ENCODE results near the gene TGM3.

The TGM3 gene

GRCh38 chr20:2350606-2351005 lies 54.8 kb downstream of the TGM3 start:
- FAIRE-seq (no peak), DNase-seq (ENCODE audit: insufficient read length, low spot score) (no peak)
- TF ChIP-seq POLR2A (IDR thresholded peaks at IDR 0.05; ENCODE audit: low read depth, low read length) = no peak

- FAIRE-seq (no peak), DNase-seq (ENCODE audit: insufficient read length, low spot score) (no peak)
- no peak for TF ChIP-seq POLR2A (IDR thresholded peaks at IDR 0.05; ENCODE audit: low read depth, low read length)
These were observed 57.4 kb downstream of the TGM3 start for GRCh38 chr20:2353231-2353630.

GRCh38 chr20:2357114-2357513 lies 61.3 kb downstream of the TGM3 start:
- TF ChIP-seq POLR2A (IDR thresholded peaks at IDR 0.05; ENCODE audit: low read depth, low read length) = no peak
- DNase-seq (ENCODE audit: insufficient read length, low spot score) (no peak), FAIRE-seq (no peak)

GRCh38 chr20:2358006-2358405 lies 62.2 kb downstream of the TGM3 start:
- no peak for TF ChIP-seq POLR2A (IDR thresholded peaks at IDR 0.05; ENCODE audit: low read depth, low read length)
- FAIRE-seq (no peak), DNase-seq (ENCODE audit: insufficient read length, low spot score) (no peak)

DNA sequence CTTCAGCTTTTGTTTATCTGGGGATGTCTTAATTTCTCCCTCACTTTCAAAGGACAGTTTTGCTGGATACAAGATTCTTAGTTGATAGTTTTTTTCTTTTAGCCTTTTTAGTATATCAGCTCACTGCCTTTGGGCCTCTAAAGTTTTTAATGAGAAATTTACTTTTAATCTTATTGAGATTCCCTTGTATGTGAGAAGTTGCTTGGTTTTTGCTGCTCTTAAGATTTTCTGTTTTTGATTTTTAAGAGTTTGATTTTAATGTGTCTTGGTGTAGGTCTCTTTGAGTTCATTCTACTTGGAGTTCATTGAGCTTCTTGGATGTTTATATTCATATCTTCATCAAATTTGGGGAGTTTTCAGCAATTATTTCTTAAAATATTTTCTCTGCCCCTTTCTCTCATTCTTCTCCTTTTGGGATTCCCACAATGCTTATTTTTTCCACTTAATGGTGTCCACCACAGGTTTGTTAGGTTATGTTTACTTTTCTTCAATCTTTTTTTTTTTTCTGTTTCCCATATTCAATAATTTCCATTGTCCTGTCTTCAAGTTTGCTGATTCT lies 65.3 kb downstream of the TGM3 start:
- FAIRE-seq (no peak), DNase-seq (ENCODE audit: insufficient read length, low spot score) (no peak)
- TF ChIP-seq POLR2A (IDR thresholded peaks at IDR 0.05; ENCODE audit: low read depth, low read length) = no peak

DNA sequence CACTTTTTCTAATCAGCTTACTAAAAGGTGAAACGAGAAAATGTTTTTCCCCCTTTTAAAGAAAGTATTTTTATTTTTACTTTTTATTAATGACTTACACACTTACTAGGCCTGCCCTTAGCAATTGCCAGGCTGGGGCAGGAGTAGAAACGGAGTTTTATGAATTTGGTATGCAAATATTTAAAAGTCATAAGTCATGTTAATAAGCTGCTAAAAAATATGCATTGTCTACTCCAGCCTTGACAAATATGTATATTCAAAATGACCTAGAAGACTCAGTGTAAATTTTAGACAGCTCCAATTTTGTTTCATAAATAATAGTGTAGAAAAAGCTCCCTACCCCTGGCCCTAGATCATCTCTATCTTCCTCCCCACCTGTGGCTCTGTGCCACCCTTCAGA lies 67.4 kb downstream of the TGM3 start:
- no peak for TF ChIP-seq POLR2A (IDR thresholded peaks at IDR 0.05; ENCODE audit: low read depth, low read length)
- no peak for FAIRE-seq
- no peak for DNase-seq (ENCODE audit: insufficient read length, low spot score)

DNA sequence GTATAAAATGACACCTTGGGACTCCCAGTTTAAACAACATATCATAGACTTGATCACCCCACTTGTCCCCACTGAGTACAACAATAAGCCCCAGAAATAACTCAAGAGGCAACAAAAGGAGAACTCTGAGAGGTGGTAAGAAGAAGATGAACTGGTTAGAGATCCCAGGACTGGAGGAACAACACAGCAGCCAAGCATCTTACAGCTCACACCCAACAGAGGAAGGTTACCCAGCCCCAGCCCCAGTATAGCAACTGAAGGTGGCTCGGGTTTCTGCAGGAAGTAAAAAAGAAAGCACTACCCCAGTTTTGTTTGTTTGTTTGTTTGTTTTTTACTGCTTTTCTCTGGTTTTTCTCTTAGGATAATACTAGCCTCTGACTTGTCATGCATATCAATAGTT lies 67.8 kb downstream of the TGM3 start:
- DNase-seq (ENCODE audit: insufficient read length, low spot score) (no peak), FAIRE-seq (no peak)
- no peak for TF ChIP-seq POLR2A (IDR thresholded peaks at IDR 0.05; ENCODE audit: low read depth, low read length)

- DNase-seq (ENCODE audit: insufficient read length, low spot score) (no peak), FAIRE-seq (no peak)
- no peak for TF ChIP-seq POLR2A (IDR thresholded peaks at IDR 0.05; ENCODE audit: low read depth, low read length)
These were observed 68.2 kb downstream of the TGM3 start for GRCh38 chr20:2364044-2364443.

GRCh38 chr20:2365091-2365490 lies 69.3 kb downstream of the TGM3 start:
- TF ChIP-seq POLR2A (IDR thresholded peaks at IDR 0.05; ENCODE audit: low read depth, low read length) = no peak
- DNase-seq (ENCODE audit: insufficient read length, low spot score) (no peak), FAIRE-seq (no peak)

- TF ChIP-seq POLR2A (IDR thresholded peaks at IDR 0.05; ENCODE audit: low read depth, low read length) = no peak
- FAIRE-seq = no peak
- no peak for DNase-seq (ENCODE audit: insufficient read length, low spot score)
These were observed 69.9 kb downstream of the TGM3 start for GRCh38 chr20:2365666-2366065.

DNA sequence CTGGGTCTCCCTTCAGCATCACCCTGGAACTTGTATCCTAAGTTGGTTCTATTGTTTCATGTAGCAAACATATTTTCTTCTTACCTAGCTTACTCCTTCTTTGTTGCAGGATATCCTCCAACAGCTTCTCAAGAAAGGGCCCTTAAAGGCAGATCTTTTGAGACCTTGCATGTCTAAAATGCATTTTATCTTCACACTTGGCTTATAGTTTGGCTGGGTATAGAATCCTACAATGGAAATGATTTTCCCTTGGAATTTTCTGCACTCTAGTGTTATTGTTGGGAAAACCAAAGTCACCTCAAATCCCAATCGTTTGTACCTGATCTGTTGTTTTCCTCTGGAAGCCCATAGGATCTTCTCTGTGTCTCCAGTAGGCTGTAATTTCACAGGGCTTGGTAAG lies 72.8 kb downstream of the TGM3 start:
- no peak for FAIRE-seq
- TF ChIP-seq POLR2A (IDR thresholded peaks at IDR 0.05; ENCODE audit: low read depth, low read length) = no peak

GRCh38 chr20:2373098-2373497 lies 77.3 kb downstream of the TGM3 start:
- no peak for TF ChIP-seq POLR2A (IDR thresholded peaks at IDR 0.05; ENCODE audit: low read depth, low read length)
- FAIRE-seq (no peak), DNase-seq (ENCODE audit: insufficient read length, low spot score) (no peak)

More for the DNA sequence above, 72.8 kb downstream of the TGM3 start:
- no peak for DNase-seq (ENCODE audit: insufficient read length, low spot score)

DNA sequence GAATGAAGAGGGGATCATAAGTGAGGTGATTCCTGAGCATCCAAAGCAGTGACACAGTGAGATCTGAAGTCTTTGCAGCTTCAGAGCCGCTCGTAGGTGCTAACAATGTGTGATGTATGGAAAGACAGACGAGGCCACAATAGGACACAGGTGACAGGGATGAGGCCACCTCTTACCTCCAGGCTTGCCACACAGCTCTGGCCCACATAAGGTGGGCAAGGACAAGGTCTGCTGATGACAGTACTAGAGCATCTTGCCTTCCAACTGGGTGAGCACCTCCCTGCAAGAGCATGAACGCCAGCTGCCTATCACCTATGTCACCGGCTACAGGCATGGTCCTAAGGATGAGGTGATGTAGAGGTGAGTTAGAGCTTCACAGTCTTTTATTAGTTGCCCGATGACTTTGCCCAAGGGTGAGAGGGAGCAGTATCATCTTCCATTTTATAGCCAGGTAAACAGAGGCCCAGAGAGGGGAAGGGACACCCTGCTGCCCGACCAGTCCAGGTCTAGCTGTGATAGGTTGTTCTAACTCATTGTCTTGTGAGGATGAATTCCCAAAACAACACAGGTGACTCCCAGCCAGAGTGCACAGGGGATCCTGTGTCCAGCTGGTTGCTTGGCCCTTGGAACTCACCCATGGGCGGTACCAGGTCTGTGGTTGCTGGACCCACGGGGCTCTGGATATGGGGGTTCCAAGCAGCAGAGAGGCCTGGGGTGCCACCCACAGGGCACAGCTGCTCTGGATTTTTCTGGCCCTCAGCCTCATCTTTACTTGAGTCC lies 78.7 kb downstream of the TGM3 start:
- no peak for FAIRE-seq
- DNase-seq (ENCODE audit: insufficient read length, low spot score) = no peak
- TF ChIP-seq POLR2A (IDR thresholded peaks at IDR 0.05; ENCODE audit: low read depth, low read length) = no peak

GRCh38 chr20:2378893-2379292 lies 83.1 kb downstream of the TGM3 start:
- FAIRE-seq (no peak), DNase-seq (ENCODE audit: insufficient read length, low spot score) (no peak)
- TF ChIP-seq POLR2A (IDR thresholded peaks at IDR 0.05; ENCODE audit: low read depth, low read length) = no peak

DNA sequence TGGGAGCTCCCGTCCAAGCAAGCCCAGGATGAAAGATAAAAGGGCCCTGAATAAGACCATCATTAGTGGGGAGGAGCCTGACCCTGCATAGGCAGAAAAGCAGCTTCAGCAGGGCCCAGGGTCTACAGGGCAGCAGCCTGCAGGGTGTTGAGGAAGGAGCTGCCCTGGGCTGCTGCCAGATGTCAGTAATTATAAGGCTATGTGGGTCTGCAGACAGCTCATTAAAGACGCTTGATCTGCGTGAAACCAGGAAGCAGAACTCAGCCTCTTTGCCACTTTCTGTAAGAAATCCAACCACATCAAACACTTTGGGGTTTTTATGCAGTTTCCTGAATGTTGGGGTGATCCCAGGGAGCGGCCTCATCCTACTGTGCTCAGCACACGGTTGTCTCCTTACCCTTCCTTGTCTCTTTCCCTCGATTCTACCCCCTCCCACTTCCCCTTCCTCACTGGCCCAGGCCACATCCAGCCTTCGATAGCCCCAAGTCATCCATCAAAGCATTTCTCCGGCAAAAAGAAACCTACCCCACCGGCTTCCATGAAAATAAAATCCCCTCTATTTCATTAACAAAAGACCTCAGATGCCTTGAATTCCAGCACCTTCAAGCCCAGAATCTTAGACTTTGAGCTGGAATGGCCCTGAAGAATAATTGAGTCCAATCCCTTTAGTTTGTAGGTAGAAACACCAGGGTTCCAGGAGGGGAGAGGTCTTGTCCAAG lies 83.9 kb downstream of the TGM3 start:
- no peak for FAIRE-seq
- DNase-seq (ENCODE audit: insufficient read length, low spot score) = no peak
- TF ChIP-seq POLR2A (IDR thresholded peaks at IDR 0.05; ENCODE audit: low read depth, low read length) = no peak

Data from H54 (cell line).